ENCODE data around the gene TTI1. TPM values are rescaled to one million over a fixed set of nuclear protein-coding genes. Genes with fewer than 3 reads are reported as not detected.

TTI1 gene
- polyA plus RNA-seq, 1 of the 3 experiments (the other 2 are of a cell fraction), result 15.6 TPM

GRCh38 chr20:38073307-38074071 lies 40.2 kb upstream of the TTI1 start:
- Histone ChIP-seq H3K9me2 (no peaks in the 10 kb centered on the region), H3K79me2 (ENCODE audit: insufficient read depth) (no peaks in the 10 kb centered on the region; the same call in 1 of the 2 replicates), H2AFZ (ENCODE audit: low read depth) (no peak overlapping the region), H3K27ac (ENCODE audit: low read depth in 2 of 2, low read length in 1 of 2) (peak overlapping the region; percentile 36 to 78), H4K20me1 (ENCODE audit: insufficient read depth) (no peaks in the 10 kb centered on the region), H3K9me3 (no peaks in the 10 kb centered on the region), H3K9ac (no peak overlapping the region), H3F3A (replicated peaks; ENCODE audit: insufficient read depth) (peaks cover 13% of the 10 kb centered on the region), H3K4me3 (ENCODE audit: low read depth in 2 of 2, low read length in 1 of 2) (no peak overlapping the region; a peak in 1 of 4 replicates), H3K36me3 (replicated peaks in 1 of 2; ENCODE audit: control insufficient read depth in 1 of 2, insufficient read depth in 2 of 2, low read length in 1 of 2) (peaks cover 50 to 61% of the 10 kb centered on the region in 2 experiments), H3K4me1 (ENCODE audit: control insufficient read depth in 1 of 2, insufficient read depth in 2 of 2, low read depth in 1 of 2, low read length in 1 of 2) (peaks cover 10 to 22% of the 10 kb centered on the region in 2 experiments; a peak in 3 of 4 replicates), H3K4me2 (no peak overlapping the region), H3K27me3 (ENCODE audit: insufficient read depth) (no peaks in the 10 kb centered on the region)
- ChIA-PET CTCF (interaction anchor here (0.6 to 9.0 kb wide), 47 partner anchors 8 to 392 kb away, joined by 3 to 126 read pairs (median 5); partner anchors contain the start of genes RPRD1B, TGM2 and TTI1), POLR2A (interaction anchor here (0.6 to 1.3 kb wide), 3 partner anchors 32 to 552 kb away, joined by 3 to 4 read pairs (median 3); no protein-coding TSS in a partner anchor)
- TF ChIP-seq TCF12 (IDR thresholded peaks at IDR 0.05), result peak; percentile 81
- no peak for TF ChIP-seq FOXJ3 (CRISPR knock-in tag; IDR thresholded peaks at IDR 0.05)
- no peak for TF ChIP-seq RCOR1 (IDR thresholded peaks at IDR 0.05; ENCODE audit: low read length)
- no peak for TF ChIP-seq MEF2A (IDR thresholded peaks at IDR 0.05; ENCODE audit: borderline replicate concordance, low read depth)
- TF ChIP-seq SMC3 (IDR thresholded peaks at IDR 0.05; ENCODE audit: low read depth, low read length), result peak; percentile 74
- TF ChIP-seq RFX5 (IDR thresholded peaks at IDR 0.05; ENCODE audit: low read length), result 0 out of 2 replicates have a peak, but pooled peaks have one; percentile 35
- no peak for TF ChIP-seq MXI1 (IDR thresholded peaks at IDR 0.05; ENCODE audit: low read depth, low read length)
- TF ChIP-seq YY1 (IDR thresholded peaks at IDR 0.05; ENCODE audit: low read depth), result no peak
- TF ChIP-seq RAD21 (IDR thresholded peaks at IDR 0.05; ENCODE audit: low read length), result peak; percentile 70
- peak; percentile 19; the same call in 1 of the 2 replicates for TF ChIP-seq POLR2AphosphoS5 (IDR thresholded peaks at IDR 0.05; ENCODE audit: low read depth, low read length)
- TF ChIP-seq EZH2phosphoT487 (IDR thresholded peaks at IDR 0.05; ENCODE audit: borderline replicate concordance, low read depth), result no peak
- TF ChIP-seq FOXM1 (IDR thresholded peaks at IDR 0.05; ENCODE audit: low read depth), result no peak
- TF ChIP-seq RXRA (IDR thresholded peaks at IDR 0.05; ENCODE audit: borderline replicate concordance, low read depth), result 0 out of 2 replicates have a peak, but pooled peaks have one; percentile 12
- TF ChIP-seq NFIC (IDR thresholded peaks at IDR 0.05; ENCODE audit: borderline replicate concordance), result peak; percentile 91
- TF ChIP-seq PBX3 (IDR thresholded peaks at IDR 0.05), result peak; percentile 42
- TF ChIP-seq CTCF (IDR thresholded peaks at IDR 0.05), result peak; percentile 81
- 0 out of 2 replicates have a peak, but pooled peaks have one; percentile 22 for TF ChIP-seq JUND (IDR thresholded peaks at IDR 0.05)
- WGBS (ENCODE audit: low lambda C conversion rate), result 56% methylated on average over 5 of the region's 5 CpGs
- peak; percentile 52 for DNase-seq
